ENCODE data around the gene ESYT2.

The ESYT2 gene

DNA sequence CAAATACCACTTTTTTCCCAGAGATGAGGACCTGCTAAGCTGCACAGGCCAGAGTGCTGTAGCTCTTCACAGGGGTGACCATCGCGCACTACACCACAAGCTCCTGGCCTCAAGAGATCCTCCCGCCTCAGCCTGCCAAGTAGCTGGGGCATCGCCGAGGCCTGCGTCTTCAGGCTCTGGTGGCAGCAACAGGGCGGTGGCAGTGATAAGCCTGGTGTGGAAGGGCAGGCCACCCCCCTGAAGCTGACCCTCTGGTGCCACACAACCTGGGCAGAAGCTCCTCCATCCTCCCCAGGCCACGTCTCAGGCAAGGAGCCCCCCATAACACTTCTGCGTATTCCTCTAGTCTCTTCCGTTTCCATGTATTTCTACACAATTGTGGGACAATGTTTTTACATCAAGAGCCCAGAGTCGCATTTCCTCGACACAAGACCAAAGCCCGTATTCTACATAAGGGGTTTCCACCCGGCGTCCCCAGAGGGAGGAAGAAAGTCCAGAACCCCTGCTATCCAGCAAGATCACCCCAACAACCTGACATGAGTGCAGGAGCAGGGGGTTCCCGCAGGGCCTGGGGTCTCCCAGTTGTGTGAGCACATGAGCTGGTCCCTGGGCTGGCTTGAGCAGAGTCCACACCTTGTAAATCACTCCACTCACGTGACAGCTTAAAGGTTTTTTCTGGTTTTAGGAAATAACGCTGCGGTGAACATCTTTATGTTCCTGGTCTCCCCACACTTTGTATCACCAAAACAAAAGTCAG is 87.1 kb downstream of the ESYT2 start:
- Histone ChIP-seq H3K36me3 (ENCODE audit: insufficient read depth, insufficient read length, low read length) (peaks cover 63% of the 10 kb centered on the region), H3K27me3 (ENCODE audit: insufficient read depth, insufficient read length) (no peaks in the 10 kb centered on the region), H3K4me1 (ENCODE audit: insufficient read depth, insufficient read length) (peaks cover 3% of the 10 kb centered on the region), H3K9ac (ENCODE audit: insufficient read length, low read depth) (no peak overlapping the region), H3K9me3 (ENCODE audit: insufficient read depth, low read length) (no peaks in the 10 kb centered on the region), H3K4me3 (ENCODE audit: insufficient read length, low read depth) (no peak overlapping the region)
- DNase-seq (ENCODE audit: low read depth, low spot score) = no peak
- no peak for TF ChIP-seq YY1 (IDR thresholded peaks at IDR 0.05; ENCODE audit: insufficient read depth, insufficient read length)
- TF ChIP-seq SUZ12 (IDR thresholded peaks at IDR 0.05; ENCODE audit: extremely low read depth, insufficient read depth, insufficient read length) = no peak
- TF ChIP-seq ZNF274 (IDR thresholded peaks at IDR 0.05; ENCODE audit: low read depth, low read length) = no peak

GRCh38 chr7:158741294-158741666 is 88.0 kb downstream of the ESYT2 start:
- Histone ChIP-seq H3K9me3 (ENCODE audit: insufficient read depth, low read length) (no peaks in the 10 kb centered on the region), H3K4me3 (ENCODE audit: insufficient read length, low read depth) (no peak overlapping the region), H3K27me3 (ENCODE audit: insufficient read depth, insufficient read length) (no peaks in the 10 kb centered on the region), H3K9ac (ENCODE audit: insufficient read length, low read depth) (no peak overlapping the region), H3K36me3 (ENCODE audit: insufficient read depth, insufficient read length, low read length) (peaks cover 70% of the 10 kb centered on the region), H3K4me1 (ENCODE audit: insufficient read depth, insufficient read length) (peaks cover 3% of the 10 kb centered on the region)
- no peak for DNase-seq (ENCODE audit: low read depth, low spot score)
- TF ChIP-seq SUZ12 (IDR thresholded peaks at IDR 0.05; ENCODE audit: extremely low read depth, insufficient read depth, insufficient read length) = no peak
- TF ChIP-seq YY1 (IDR thresholded peaks at IDR 0.05; ENCODE audit: insufficient read depth, insufficient read length) = no peak
- TF ChIP-seq ZNF274 (IDR thresholded peaks at IDR 0.05; ENCODE audit: low read depth, low read length) = no peak

GRCh38 chr7:158740657-158741293 is 88.5 kb downstream of the ESYT2 start:
- no peak for DNase-seq (ENCODE audit: low read depth, low spot score)
- H3K27me3 ChIP-seq (ENCODE audit: insufficient read depth, insufficient read length) = no peaks in the 10 kb centered on the region
- no peaks in the 10 kb centered on the region for H3K9me3 ChIP-seq (ENCODE audit: insufficient read depth, low read length)
- no peak overlapping the region for H3K4me3 ChIP-seq (ENCODE audit: insufficient read length, low read depth)
- H3K9ac ChIP-seq (ENCODE audit: insufficient read length, low read depth) = no peak overlapping the region
- peaks cover 72% of the 10 kb centered on the region for H3K36me3 ChIP-seq (ENCODE audit: insufficient read depth, insufficient read length, low read length)
- TF ChIP-seq YY1 (IDR thresholded peaks at IDR 0.05; ENCODE audit: insufficient read depth, insufficient read length) (no peak), ZNF274 (IDR thresholded peaks at IDR 0.05; ENCODE audit: low read depth, low read length) (no peak), SUZ12 (IDR thresholded peaks at IDR 0.05; ENCODE audit: extremely low read depth, insufficient read depth, insufficient read length) (no peak)
- peaks cover 3% of the 10 kb centered on the region for H3K4me1 ChIP-seq (ENCODE audit: insufficient read depth, insufficient read length)

DNA sequence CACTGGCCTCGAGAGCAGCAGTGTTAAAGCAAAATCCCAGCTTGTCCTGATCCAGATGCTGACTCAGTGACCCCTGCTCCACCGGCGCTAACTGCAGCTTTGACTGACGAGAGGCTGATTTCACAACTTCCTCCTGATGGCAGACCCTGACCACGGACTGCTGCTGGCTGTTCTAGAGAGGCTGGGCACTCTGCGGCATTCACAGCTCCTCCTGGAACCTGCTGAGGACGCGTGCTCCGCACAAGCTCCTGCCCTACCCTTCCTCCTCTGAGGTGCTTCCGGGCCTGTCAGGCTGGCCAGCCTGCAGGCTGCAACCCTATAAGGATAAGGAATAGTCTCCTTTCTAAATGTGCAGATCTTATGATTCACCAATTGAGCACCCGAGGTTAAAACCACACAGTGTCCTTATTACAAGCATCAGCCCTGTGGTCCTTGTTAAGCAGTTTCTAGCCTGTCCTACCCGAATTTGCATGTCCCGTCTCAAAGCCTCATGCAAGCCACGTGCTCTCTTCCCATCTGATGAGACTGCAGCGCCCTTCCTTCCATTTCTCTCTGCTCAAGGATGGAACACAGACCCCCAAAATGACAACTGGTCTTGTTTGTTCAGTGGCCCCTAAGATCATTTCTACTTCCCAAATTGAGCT is 89.2 kb downstream of the ESYT2 start:
- Histone ChIP-seq H3K36me3 (ENCODE audit: insufficient read depth, insufficient read length, low read length) (peaks cover 74% of the 10 kb centered on the region), H3K4me3 (ENCODE audit: insufficient read length, low read depth) (no peak overlapping the region), H3K27me3 (ENCODE audit: insufficient read depth, insufficient read length) (no peaks in the 10 kb centered on the region), H3K9ac (ENCODE audit: insufficient read length, low read depth) (no peak overlapping the region), H3K4me1 (ENCODE audit: insufficient read depth, insufficient read length) (peaks cover 3% of the 10 kb centered on the region), H3K9me3 (ENCODE audit: insufficient read depth, low read length) (no peaks in the 10 kb centered on the region)
- no peak for DNase-seq (ENCODE audit: low read depth, low spot score)
- TF ChIP-seq SUZ12 (IDR thresholded peaks at IDR 0.05; ENCODE audit: extremely low read depth, insufficient read depth, insufficient read length) (no peak), YY1 (IDR thresholded peaks at IDR 0.05; ENCODE audit: insufficient read depth, insufficient read length) (no peak), ZNF274 (IDR thresholded peaks at IDR 0.05; ENCODE audit: low read depth, low read length) (no peak)

- peaks cover 3% of the 10 kb centered on the region for H3K4me1 ChIP-seq (ENCODE audit: insufficient read depth, insufficient read length)
- H3K9ac ChIP-seq (ENCODE audit: insufficient read length, low read depth) = no peak overlapping the region
- no peaks in the 10 kb centered on the region for H3K9me3 ChIP-seq (ENCODE audit: insufficient read depth, low read length)
- peaks cover 83% of the 10 kb centered on the region for H3K36me3 ChIP-seq (ENCODE audit: insufficient read depth, insufficient read length, low read length)
- no peak for DNase-seq (ENCODE audit: low read depth, low spot score)
- no peak overlapping the region for H3K4me3 ChIP-seq (ENCODE audit: insufficient read length, low read depth)
- TF ChIP-seq SUZ12 (IDR thresholded peaks at IDR 0.05; ENCODE audit: extremely low read depth, insufficient read depth, insufficient read length) = no peak
- TF ChIP-seq YY1 (IDR thresholded peaks at IDR 0.05; ENCODE audit: insufficient read depth, insufficient read length) = no peak
- no peak for TF ChIP-seq ZNF274 (IDR thresholded peaks at IDR 0.05; ENCODE audit: low read depth, low read length)
- no peaks in the 10 kb centered on the region for H3K27me3 ChIP-seq (ENCODE audit: insufficient read depth, insufficient read length)
These were observed 90.5 kb downstream of the ESYT2 start for GRCh38 chr7:158738841-158739240.

DNA sequence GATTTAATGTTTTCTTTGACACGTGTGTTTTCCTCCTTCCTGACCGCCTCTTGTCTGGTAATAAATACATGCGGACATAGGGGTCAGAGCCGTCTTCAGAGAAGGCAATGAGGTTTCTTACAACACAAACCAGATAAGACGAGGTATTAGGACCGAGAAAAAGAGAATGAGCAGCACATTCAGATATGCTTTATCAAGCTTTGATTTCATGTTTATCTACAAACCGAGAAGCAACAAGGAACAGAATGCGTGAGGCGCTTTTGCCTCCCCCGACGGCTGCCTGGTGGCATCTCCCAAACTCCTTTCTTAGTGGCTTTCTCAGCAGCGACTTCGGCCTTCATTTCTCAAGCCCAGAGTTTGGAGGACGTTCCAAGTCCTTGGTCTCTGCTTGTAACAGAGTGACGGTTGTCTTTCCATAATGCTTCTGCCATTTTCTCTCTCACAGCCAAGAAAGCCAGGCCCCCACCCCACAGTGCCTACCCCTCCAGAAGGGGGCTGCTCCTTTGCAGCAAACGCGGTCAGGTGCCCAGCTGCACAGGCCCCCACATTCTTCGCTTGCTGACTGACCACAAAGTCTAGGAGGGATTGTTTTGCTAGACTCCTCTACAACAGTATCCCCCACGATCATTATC is 92.1 kb downstream of the ESYT2 start:
- Histone ChIP-seq H3K9ac (ENCODE audit: insufficient read length, low read depth) (no peak overlapping the region), H3K9me3 (ENCODE audit: insufficient read depth, low read length) (no peaks in the 10 kb centered on the region), H3K27me3 (ENCODE audit: insufficient read depth, insufficient read length) (no peaks in the 10 kb centered on the region), H3K36me3 (ENCODE audit: insufficient read depth, insufficient read length, low read length) (peaks cover 73% of the 10 kb centered on the region), H3K4me3 (ENCODE audit: insufficient read length, low read depth) (no peak overlapping the region), H3K4me1 (ENCODE audit: insufficient read depth, insufficient read length) (peaks cover 3% of the 10 kb centered on the region)
- DNase-seq (ENCODE audit: low read depth, low spot score) = no peak
- no peak for TF ChIP-seq ZNF274 (IDR thresholded peaks at IDR 0.05; ENCODE audit: low read depth, low read length)
- TF ChIP-seq YY1 (IDR thresholded peaks at IDR 0.05; ENCODE audit: insufficient read depth, insufficient read length) = no peak
- no peak for TF ChIP-seq SUZ12 (IDR thresholded peaks at IDR 0.05; ENCODE audit: extremely low read depth, insufficient read depth, insufficient read length)

DNA sequence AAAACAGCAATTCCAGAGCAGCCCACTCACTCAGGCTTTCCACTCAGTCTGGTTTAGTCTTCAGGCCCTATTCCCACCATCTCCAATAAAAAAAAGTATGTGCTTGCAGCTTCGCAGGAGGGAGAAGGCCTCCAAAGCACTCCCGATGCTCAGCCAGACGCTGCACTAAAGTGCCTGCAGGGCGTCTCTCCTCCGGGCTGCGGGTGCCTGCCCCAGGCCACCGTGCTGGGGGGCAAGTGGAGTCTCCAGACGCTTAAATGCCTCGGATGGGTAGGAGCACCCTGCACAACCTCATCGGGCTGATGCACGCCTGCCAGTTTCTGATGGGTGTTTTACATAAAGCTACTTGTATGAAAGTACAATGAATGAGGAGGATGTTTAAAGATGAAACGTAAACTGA is 93.4 kb downstream of the ESYT2 start:
- peaks cover 63% of the 10 kb centered on the region for H3K36me3 ChIP-seq (ENCODE audit: insufficient read depth, insufficient read length, low read length)
- H3K9me3 ChIP-seq (ENCODE audit: insufficient read depth, low read length) = no peaks in the 10 kb centered on the region
- TF ChIP-seq YY1 (IDR thresholded peaks at IDR 0.05; ENCODE audit: insufficient read depth, insufficient read length) = no peak
- no peak for TF ChIP-seq SUZ12 (IDR thresholded peaks at IDR 0.05; ENCODE audit: extremely low read depth, insufficient read depth, insufficient read length)
- TF ChIP-seq ZNF274 (IDR thresholded peaks at IDR 0.05; ENCODE audit: low read depth, low read length) = no peak
- no peaks in the 10 kb centered on the region for H3K27me3 ChIP-seq (ENCODE audit: insufficient read depth, insufficient read length)
- H3K9ac ChIP-seq (ENCODE audit: insufficient read length, low read depth) = no peak overlapping the region
- H3K4me1 ChIP-seq (ENCODE audit: insufficient read depth, insufficient read length) = peaks cover 3% of the 10 kb centered on the region
- no peak for DNase-seq (ENCODE audit: low read depth, low spot score)
- no peak overlapping the region for H3K4me3 ChIP-seq (ENCODE audit: insufficient read length, low read depth)
